Keratinocyte (primary cell): ENCODE results near the gene CASP4. TPM values are rescaled to one million over a fixed set of nuclear protein-coding genes. Genes with fewer than 3 reads are reported as not detected.

Experiments used
- DNase-seq: peaks from one replicate; pipeline ENCODE4 v3.0.0-alpha.2; 2011; ENCODE audit warnings: low read depth, missing footprints, low spot score
- FAIRE-seq: peaks from 2 replicates; lab custom pipeline; 2011; peaks lifted over from hg19 to GRCh38; lab: Jason Lieb, UNC
- H2AFZ ChIP-seq: 2 replicates; pipeline ENCODE4 v1.6.0; 2012; ENCODE audit warnings: low read length, control low read depth, inconsistent platforms; ENCODE audit not compliant: control insufficient read depth
- H3K27ac ChIP-seq: 2 replicates; pipeline ENCODE4 v1.5.1; 2011; ENCODE audit warnings: low read length; ENCODE audit not compliant: control insufficient read depth, insufficient read depth
- H3K27me3 ChIP-seq: 3 replicates; pipeline ENCODE4 v1.6.0; 2011; ENCODE audit warnings: low read length; ENCODE audit not compliant: control insufficient read depth, insufficient read depth; ENCODE audit errors: extremely low read depth
- H3K36me3 ChIP-seq, 2 experiments: 2 replicates in 1 of 2; 3 replicates in 1 of 2; pipeline ENCODE4 v1.5.1; 2011; ENCODE audit warnings: low read length in 2 of 2, mild to moderate bottlenecking in 1 of 2; ENCODE audit not compliant: control insufficient read depth in 2 of 2, insufficient read depth in 2 of 2; ENCODE audit errors: extremely low read depth in 1 of 2
- H3K4me1 ChIP-seq: 3 replicates; pipeline ENCODE4 v1.5.1; 2011; ENCODE audit warnings: low read length; ENCODE audit not compliant: control insufficient read depth, insufficient read depth; ENCODE audit errors: extremely low read depth
- H3K4me2 ChIP-seq: 3 replicates; pipeline ENCODE4 v1.6.0; 2011; ENCODE audit warnings: low read depth, low read length; ENCODE audit not compliant: control insufficient read depth, insufficient read depth; ENCODE audit errors: extremely low read depth
- H3K4me3 ChIP-seq, 3 experiments: fragments of 200-600 bp in 1 of 3; sonication (generic) in 1 of 3; 2 replicates in 2 of 3; 3 replicates in 1 of 3; pipeline ENCODE4 v1.5.1; 2011 to 2016; ENCODE audit warnings: low read length in 3 of 3, mild to moderate bottlenecking in 3 of 3, control low read depth in 2 of 3, inconsistent platforms in 1 of 3, low read depth in 1 of 3, mixed read lengths in 1 of 3, mixed run types in 1 of 3, moderate library complexity in 1 of 3; ENCODE audit not compliant: control insufficient read depth in 2 of 3, insufficient read depth in 2 of 3; ENCODE audit errors: extremely low read depth in 1 of 3
- H3K79me2 ChIP-seq: 2 replicates; pipeline ENCODE4 v1.6.0; 2012; ENCODE audit warnings: low read length; ENCODE audit not compliant: control insufficient read depth, insufficient read depth
- H3K9ac ChIP-seq: 3 replicates; pipeline ENCODE4 v1.6.0; 2011; ENCODE audit warnings: low read length; ENCODE audit not compliant: control insufficient read depth, insufficient read depth; ENCODE audit errors: extremely low read depth
- H3K9me1 ChIP-seq: 3 replicates; pipeline ENCODE4 v1.6.0; 2011; ENCODE audit warnings: low read length; ENCODE audit not compliant: control insufficient read depth, insufficient read depth; ENCODE audit errors: extremely low read depth
- H3K9me3 ChIP-seq: 2 replicates; pipeline ENCODE4 v1.5.1; 2012; ENCODE audit warnings: low read depth, low read length; ENCODE audit not compliant: control insufficient read depth
- H4K20me1 ChIP-seq: 3 replicates; pipeline ENCODE4 v1.6.0; 2011; ENCODE audit warnings: low read length; ENCODE audit not compliant: control insufficient read depth, insufficient read depth; ENCODE audit errors: extremely low read depth
- EZH2 ChIP-seq: IDR thresholded peaks from one replicate; pipeline ENCODE4 v1.6.1; 2012; ENCODE audit warnings: inconsistent platforms, mild to moderate bottlenecking, low read length, moderate library complexity
- dilution Hi-C: fragments of 300-500 bp; cut with MboI; formaldehyde crosslinking; loops from one replicate; pipeline ENCODE4 v1.7.0; 2020; ENCODE audit warnings: low sequenced_read_pairs; ENCODE audit not compliant: extremely low pct_ligation_motif_present
- polyA plus RNA-seq, 5 experiments: library from polyadenylated mRNA; depleted of rRNA in 3 of 5; stranded (reverse) in 3 of 5; stranded (forward) in 1 of 5; unstranded in 1 of 5; fragments of >200 nt; gene quantifications; 1 replicate in 1 of 5; 2 replicates in 3 of 5; 3 replicates in 1 of 5; pipeline versions ENCODE4 v1.2.1 to v1.2.3, GENCODE V29; 2011 to 2012; ENCODE audit warnings: missing spikeins in 2 of 5, low read depth in 1 of 5, low replicate concordance in 1 of 5
- TF ChIP-seq, protein P1 (sequence below), 3 experiments: IDR thresholded peaks in 1 of 3; conservative IDR thresholded peaks in 1 of 3; optimal IDR thresholded peaks in 1 of 3; 2 replicates in 2 of 3; 3 replicates in 1 of 3; pipeline versions ENCODE3 to v1.5.1; 2011; ENCODE audit warnings: low read length in 3 of 3, mild to moderate bottlenecking in 3 of 3, moderate library complexity in 2 of 3, control low read depth in 1 of 3, inconsistent platforms in 1 of 3; ENCODE audit not compliant: insufficient read depth in 2 of 3; ENCODE audit errors: extremely low read depth in 1 of 3

CASP4 gene
- polyA plus RNA-seq, 1 donor (not counting 4 experiments of a cell fraction or from before 2014, with no cell fraction given) = 127 TPM

DNA sequence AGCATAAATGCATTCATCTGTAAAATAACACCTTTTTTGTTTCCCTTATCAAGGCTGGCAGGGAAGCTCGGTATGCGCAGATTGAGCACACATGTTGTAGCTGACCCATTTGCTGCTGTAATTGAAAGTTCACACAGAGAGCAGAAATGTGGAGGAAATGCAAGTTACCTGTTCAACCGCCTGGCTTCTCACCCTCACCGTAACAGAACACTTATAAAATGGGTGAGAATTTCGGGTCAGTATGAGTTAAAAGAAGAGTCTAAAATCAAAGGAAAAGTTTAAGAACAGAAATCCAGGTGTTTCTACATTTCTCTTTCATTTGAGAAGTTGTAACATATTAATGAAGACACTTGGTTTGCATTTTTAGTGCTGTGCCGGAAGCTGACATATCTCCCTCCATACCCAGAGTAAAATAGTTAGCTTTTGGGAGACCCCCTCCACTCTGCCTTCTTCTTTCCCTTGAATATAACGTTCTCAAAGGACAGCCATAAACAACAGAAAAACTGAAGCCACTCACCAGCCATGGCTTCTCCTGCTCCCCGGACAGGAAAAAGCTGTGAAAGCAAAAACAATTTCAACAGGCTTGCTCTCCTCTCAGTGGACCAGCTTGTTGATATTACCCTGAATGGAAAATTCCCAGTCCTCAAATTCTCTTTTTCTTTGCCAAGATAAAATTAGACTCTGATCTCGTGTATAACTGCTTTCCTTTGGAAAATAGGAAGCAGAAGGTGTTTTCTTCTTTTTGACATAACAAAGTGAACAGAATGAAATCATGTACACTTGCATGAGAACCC is 70.3 kb downstream of the CASP4 start, which contains the start of gene CASP12:
CASP12 (minus strand) TSS at position 570 of the 794 bp plus-strand sequence.
- FAIRE-seq (no peak), DNase-seq (no peak)
- H3K4me3 ChIP-seq = no peak within 1 kb of the TSS
- no peaks in the 10 kb centered on the region for H3K4me1 ChIP-seq
- H2AFZ ChIP-seq = no peak within 1 kb of the TSS
- no peaks in the 10 kb centered on the region for H4K20me1 ChIP-seq
- no peaks in the 10 kb centered on the region for H3K27me3 ChIP-seq
- TF ChIP-seq, protein P1, sequence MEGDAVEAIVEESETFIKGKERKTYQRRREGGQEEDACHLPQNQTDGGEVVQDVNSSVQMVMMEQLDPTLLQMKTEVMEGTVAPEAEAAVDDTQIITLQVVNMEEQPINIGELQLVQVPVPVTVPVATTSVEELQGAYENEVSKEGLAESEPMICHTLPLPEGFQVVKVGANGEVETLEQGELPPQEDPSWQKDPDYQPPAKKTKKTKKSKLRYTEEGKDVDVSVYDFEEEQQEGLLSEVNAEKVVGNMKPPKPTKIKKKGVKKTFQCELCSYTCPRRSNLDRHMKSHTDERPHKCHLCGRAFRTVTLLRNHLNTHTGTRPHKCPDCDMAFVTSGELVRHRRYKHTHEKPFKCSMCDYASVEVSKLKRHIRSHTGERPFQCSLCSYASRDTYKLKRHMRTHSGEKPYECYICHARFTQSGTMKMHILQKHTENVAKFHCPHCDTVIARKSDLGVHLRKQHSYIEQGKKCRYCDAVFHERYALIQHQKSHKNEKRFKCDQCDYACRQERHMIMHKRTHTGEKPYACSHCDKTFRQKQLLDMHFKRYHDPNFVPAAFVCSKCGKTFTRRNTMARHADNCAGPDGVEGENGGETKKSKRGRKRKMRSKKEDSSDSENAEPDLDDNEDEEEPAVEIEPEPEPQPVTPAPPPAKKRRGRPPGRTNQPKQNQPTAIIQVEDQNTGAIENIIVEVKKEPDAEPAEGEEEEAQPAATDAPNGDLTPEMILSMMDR (optimal IDR thresholded peaks at IDR 0.05 in 1 of 3, IDR thresholded peaks at IDR 0.05 in 1 of 3, conservative IDR thresholded peaks at IDR 0.05 in 1 of 3; ENCODE audit: extremely low read depth in 1 of 3, insufficient read depth in 2 of 3, low read length in 3 of 3) = no peak
- no peak for TF ChIP-seq EZH2
- no peak within 1 kb of the TSS for H3K4me2 ChIP-seq
- H3K9me1 ChIP-seq = no peaks in the 10 kb centered on the region
- no peak within 1 kb of the TSS for H3K27ac ChIP-seq
- no peak within 1 kb of the TSS for H3K9ac ChIP-seq
- H3K36me3 ChIP-seq = no peaks in the 10 kb centered on the region
- H3K9me3 ChIP-seq = no peaks in the 10 kb centered on the region
- H3K79me2 ChIP-seq = no peaks in the 10 kb centered on the region
- dilution Hi-C loops = no loop called here

DNA sequence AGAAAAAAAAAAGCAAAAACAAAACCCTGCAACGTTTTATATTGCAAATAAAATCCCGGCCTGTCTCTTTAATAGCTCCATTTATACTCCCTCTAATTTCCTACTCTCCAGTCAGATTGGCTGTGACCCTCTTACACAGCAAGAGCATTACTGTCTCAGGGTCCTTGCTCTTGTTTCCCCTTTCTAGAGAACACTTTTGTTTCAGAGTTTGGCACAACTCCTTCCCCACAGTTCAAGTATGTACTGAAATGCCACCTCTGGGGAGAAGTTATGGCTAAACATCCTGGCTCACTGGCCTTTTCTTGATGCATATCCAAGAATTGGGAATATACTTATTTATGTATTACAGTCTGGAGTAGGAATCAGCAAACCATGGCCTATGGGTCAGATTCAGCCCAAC is 72.7 kb downstream of the CASP4 start:
- FAIRE-seq = no peak
- no peak overlapping the region for H3K9ac ChIP-seq
- H3K79me2 ChIP-seq = no peaks in the 10 kb centered on the region
- TF ChIP-seq EZH2 = no peak
- TF ChIP-seq, protein P1 (optimal IDR thresholded peaks at IDR 0.05 in 1 of 3, IDR thresholded peaks at IDR 0.05 in 1 of 3, conservative IDR thresholded peaks at IDR 0.05 in 1 of 3; ENCODE audit: extremely low read depth in 1 of 3, insufficient read depth in 2 of 3, low read length in 3 of 3) = no peak
- no peaks in the 10 kb centered on the region for H3K4me1 ChIP-seq
- no peaks in the 10 kb centered on the region for H3K36me3 ChIP-seq
- no peak overlapping the region for H2AFZ ChIP-seq
- H3K9me3 ChIP-seq = no peaks in the 10 kb centered on the region
- no peaks in the 10 kb centered on the region for H3K27me3 ChIP-seq
- no peak overlapping the region for H3K4me2 ChIP-seq
- H3K27ac ChIP-seq = no peak overlapping the region
- dilution Hi-C loops = no loop called here
- H3K4me3 ChIP-seq = no peak overlapping the region
- H3K9me1 ChIP-seq = no peaks in the 10 kb centered on the region
- no peaks in the 10 kb centered on the region for H4K20me1 ChIP-seq
- no peak for DNase-seq
